Heart right ventricle (tissue), 16 donors: ENCODE measurements around the gene TBC1D22A. TPM values are rescaled to one million over a fixed set of nuclear protein-coding genes. Genes with fewer than 3 reads are reported as not detected.

Experiments
- ATAC-seq, 8 donors: fragments of 200-7000 bp; cut with Tn5 transposase; one replicate each; pipeline ENCODE4 v1.9.1; 2020; ENCODE audit warnings: mild to moderate bottlenecking in 8 of 8, moderate library complexity in 8 of 8, moderate number of reproducible peaks in 1 of 8
- DNase-seq, 2 donors: peaks; one replicate each; pipeline ENCODE4 v3.0.0-alpha.2; 2020
- H3K27ac ChIP-seq, 10 donors: fragments of 200-600 bp; sonication (generic) in 2 of 10; one replicate each; pipeline versions ENCODE4 v1.5.0 to v1.8.0; 2020 to 2022; ENCODE audit warnings: mild to moderate bottlenecking in 3 of 10
- H3K27me3 ChIP-seq, 7 donors: fragments of 200-600 bp; one replicate each; pipeline ENCODE4 v1.8.0; 2021 to 2022; ENCODE audit warnings: mild to moderate bottlenecking in 2 of 7
- H3K36me3 ChIP-seq, 9 donors: fragments of 200-600 bp; sonication (generic) in 1 of 9; one replicate each; pipeline versions ENCODE4 v1.5.0 to v1.8.0; 2020 to 2022; ENCODE audit warnings: mild to moderate bottlenecking in 2 of 9
- H3K4me1 ChIP-seq, 9 donors: fragments of 200-600 bp; sonication (generic) in 1 of 9; one replicate each; pipeline versions ENCODE4 v1.5.0 to v1.8.0; 2020 to 2022; ENCODE audit warnings: mild to moderate bottlenecking in 4 of 9
- H3K4me3 ChIP-seq, 10 donors: fragments of 200-600 bp; sonication (generic) in 2 of 10; one replicate each; pipeline versions ENCODE4 v1.5.0 to v1.8.0; 2020 to 2022; ENCODE audit warnings: mild to moderate bottlenecking in 7 of 10, moderate library complexity in 2 of 10
- H3K9me3 ChIP-seq, 11 donors: fragments of 200-600 bp in 10 of 11; sonication (generic) in 2 of 11; one replicate each; pipeline versions ENCODE4 v1.5.0 to v1.8.0; 2013 to 2022; ENCODE audit warnings: mild to moderate bottlenecking in 2 of 11, control low read depth in 1 of 11, moderate library complexity in 1 of 11
- CTCF ChIP-seq, 9 donors: fragments of 200-600 bp; sonication (generic) in 2 of 9; IDR thresholded peaks; one replicate each; pipeline versions ENCODE4 v1.5.0 to v1.8.0; 2021 to 2022; ENCODE audit warnings: antibody characterized with exemption in 9 of 9, mild to moderate bottlenecking in 5 of 9, moderate library complexity in 1 of 9
- WGBS, 2 donors: extraction: QIAGEN DNeasy Blood & Tissue Kit; methylation state at CpG; one replicate each; pipeline ENCODE4 v1.1.7; 2013; ENCODE audit warnings: inconsistent platforms in 1 of 2; 5-methylcytosine and 5-hydroxymethylcytosine counted together
- intact Hi-C, 10 donors: fragments of 100-400 bp; cut with DNase I; formaldehyde crosslinking; loops; one replicate each; pipeline versions ENCODE4 v1.11.1 to v1.14.2; 2022
- polyA plus RNA-seq, 2 donors: library from polyadenylated mRNA; stranded (reverse); fragments of 200-250 nt; gene quantifications; one replicate each; pipeline ENCODE4 v1.2.3, GENCODE V29; 2013
- total RNA-seq, 10 donors: library from RNA; stranded (reverse); fragmentation: NEBNext Ultra II Directional in 3 of 10; extraction: Animal tissue kit (Norgen Biotek cat#: 25700) in 3 of 10; gene quantifications; one replicate each; pipeline versions ENCODE4 v1.2.1 to v1.2.4, GENCODE V29; 2021 to 2023
- donor health status: Arrhythmogenic right ventricular cardiomyopathy.
- donor health status: ischemic (EF 13 %, LVEDD 7.1; RV severe dilation, severe dysfunction).
- donor health status: healthy with polysubstance abuse.
- donor health status: DM: no; HTN: yes; CAD: no.
- donor health status: DM: no; HTN: no; CAD: no.
- donor health status: ischemic (EF 25% LVEDD 6.9; RV normal size, moderate dysfunction).
- donor health status: ischemic (EF 25% LVEDD 5.7; RV mildly dilated, moderate dysfunction).
- donor health status: healthy.
- donor health status: DM: yes; HTN: yes; CAD: no.
- donor health status: Ischemic cardiomyopathy.
- donor health status: ischemic (EF 35%, LVEDD 5.7; RV mildly dilated, moderate dysfunction).
- donor health status: nonischemic (EF 11% LVEDD 7.7; RV severe dilation, severe dysfunction).
- donor health status: DM: yes; HTN: yes; CAD: no.
- donor health status: PGD.
- donor health status: ischemic (EF 29% LVEDD 5.4; RV normal size, mild dysfunction).
- donor health status: nonischemic (EF 23%, LVEDD 6.1; RV moderate dilation, normal function).

Gene TBC1D22A
- total and polyA plus RNA-seq, 12 donors: 7.2 to 27.9 (median 17.9) TPM

GRCh38 chr22:46879083-46879482 is 116.6 kb downstream of the TBC1D22A start:
- Histone ChIP-seq H3K27me3 (no peaks in the 10 kb centered on the region), H3K36me3 (peaks cover 0 to 25% (median 0%) of the 10 kb centered on the region in 9 donors), H3K27ac (no peak overlapping the region), H3K4me1 (peaks cover 0 to 25% (median 9%) of the 10 kb centered on the region in 9 donors), H3K9me3 (peaks cover 0 to 2% (median 0%) of the 10 kb centered on the region in 11 donors), H3K4me3 (no peak overlapping the region)
- 66 to 70% methylated on average over 7 of the region's 7 CpGs for WGBS, 2 donors
- intact Hi-C loops: no loop called here
- ATAC-seq (peak in 1 of 8 donors; percentile 53), DNase-seq (peak in 1 of 2 donors; percentile 43)
- TF ChIP-seq CTCF (IDR thresholded peaks at IDR 0.05): no peak

- Histone ChIP-seq H3K27ac (peak overlapping the region in 5 of 10 donors; percentile 17 to 39 (median 22)), H3K4me1 (peaks cover 0 to 25% (median 9%) of the 10 kb centered on the region in 9 donors), H3K4me3 (no peak overlapping the region), H3K27me3 (no peaks in the 10 kb centered on the region), H3K9me3 (no peaks in the 10 kb centered on the region), H3K36me3 (peaks cover 0 to 32% (median 0%) of the 10 kb centered on the region in 9 donors)
- intact Hi-C loops: loop anchor here in 1 of 10 donors (10.0 kb wide), 1 partner anchor 113 kb away; no protein-coding TSS in a partner anchor
- WGBS, 2 donors: 81 to 95% methylated on average over 11 of the region's 11 CpGs
- ATAC-seq (peak in 7 of 8 donors; percentile 63 to 96 (median 91)), DNase-seq (peak in 1 of 2 donors; percentile 55)
- no peak for TF ChIP-seq CTCF (IDR thresholded peaks at IDR 0.05)
Observed at GRCh38 chr22:46881373-46882118, 119.1 kb downstream of the TBC1D22A start.

DNA sequence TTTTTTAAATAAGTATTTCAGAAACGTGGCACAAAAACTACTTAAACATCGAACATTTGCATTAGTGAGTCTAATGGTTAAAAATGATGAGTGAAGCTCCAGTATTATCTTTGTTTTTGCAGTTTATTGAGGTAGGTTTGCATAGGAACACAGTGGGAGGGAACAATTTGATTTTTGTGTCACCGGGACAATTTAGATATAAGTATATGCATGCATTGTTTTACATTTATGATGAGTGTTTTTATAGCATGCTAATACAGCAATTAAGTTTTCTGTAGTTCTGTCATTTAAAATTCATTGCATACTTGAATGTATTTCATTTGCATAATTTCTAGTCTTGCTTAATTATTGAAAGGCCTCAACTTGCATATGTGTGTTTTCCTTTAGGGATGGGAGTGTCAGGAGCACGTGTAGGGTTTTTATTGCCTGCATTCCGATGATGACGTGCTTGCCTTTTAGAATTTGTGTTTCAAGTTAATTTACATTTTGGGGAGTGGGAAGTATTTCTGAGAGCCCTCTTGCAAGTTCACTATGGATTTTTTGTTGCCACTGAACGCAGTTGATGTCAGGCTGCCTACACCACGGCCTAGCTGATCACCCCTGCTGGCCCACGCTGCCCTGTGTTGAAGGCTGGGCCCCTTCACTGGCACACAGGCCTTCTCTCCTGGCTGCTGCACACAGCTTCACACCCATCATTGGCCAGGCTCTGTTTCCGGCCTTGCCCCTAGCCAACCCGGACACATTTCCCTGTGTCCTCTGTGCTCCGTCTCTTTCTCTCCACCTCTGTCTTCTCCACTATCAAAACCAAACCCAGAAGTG is 120.9 kb downstream of the TBC1D22A start:
- TF ChIP-seq CTCF (IDR thresholded peaks at IDR 0.05): no peak
- DNase-seq (no peak), ATAC-seq (no peak)
- Histone ChIP-seq H3K27me3 (no peaks in the 10 kb centered on the region), H3K9me3 (no peaks in the 10 kb centered on the region), H3K27ac (no peak overlapping the region), H3K4me1 (peaks cover 0 to 25% (median 9%) of the 10 kb centered on the region in 9 donors), H3K4me3 (no peak overlapping the region), H3K36me3 (peaks cover 0 to 38% (median 0%) of the 10 kb centered on the region in 9 donors)
- intact Hi-C loops: loop anchor here in 1 of 10 donors (10.0 kb wide), 1 partner anchor 112 kb away; no protein-coding TSS in a partner anchor
- WGBS, 2 donors: 70 to 72% methylated on average over 12 of the region's 12 CpGs

DNA sequence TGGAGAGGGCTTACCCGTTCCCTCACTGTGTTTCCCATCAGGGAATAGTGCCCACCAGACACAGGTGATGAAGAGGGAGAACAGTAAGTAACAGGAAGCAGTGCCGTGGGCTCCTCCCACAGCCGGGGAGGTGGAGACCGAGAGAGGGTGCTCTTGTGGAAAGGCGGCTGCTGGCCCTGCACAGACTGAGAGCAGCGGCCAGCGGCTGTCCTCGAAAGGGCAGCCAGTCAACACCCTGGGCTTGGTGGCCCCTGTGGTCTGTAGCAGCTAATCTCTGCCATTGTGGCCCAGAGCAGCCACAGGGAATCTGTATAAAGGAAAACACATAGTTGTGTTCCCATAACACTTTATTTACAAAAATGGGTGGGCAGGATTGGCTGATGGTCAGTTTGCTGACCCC is 121.9 kb downstream of the TBC1D22A start:
- intact Hi-C loops: loop anchor here in 1 of 10 donors (10.0 kb wide), 1 partner anchor 110 kb away; no protein-coding TSS in a partner anchor
- Histone ChIP-seq H3K4me3 (no peak overlapping the region), H3K27ac (no peak overlapping the region), H3K4me1 (peaks cover 0 to 25% (median 9%) of the 10 kb centered on the region in 9 donors), H3K27me3 (no peaks in the 10 kb centered on the region), H3K36me3 (peaks cover 0 to 37% (median 0%) of the 10 kb centered on the region in 9 donors), H3K9me3 (no peaks in the 10 kb centered on the region)
- DNase-seq: no peak
- no peak for TF ChIP-seq CTCF (IDR thresholded peaks at IDR 0.05)
- WGBS, 2 donors: 84 to 92% methylated on average over 8 of the region's 8 CpGs
- no peak for ATAC-seq
